Muscle layer of duodenum (tissue), 2 donors: ENCODE measurements around the gene FBN1.

Experiments
- H3K27ac ChIP-seq: one replicate; pipeline ENCODE4 v1.7.0; 2013; ENCODE audit warnings: mild to moderate bottlenecking, low read length
- H3K27me3 ChIP-seq: one replicate; pipeline ENCODE4 v1.7.0; 2013; ENCODE audit warnings: low read depth, mild to moderate bottlenecking, control low read depth, low read length
- H3K36me3 ChIP-seq, 2 donors: one replicate each; pipeline ENCODE4 v1.7.0; 2013; ENCODE audit warnings: low read length in 2 of 2, control low read depth in 1 of 2, mild to moderate bottlenecking in 1 of 2; ENCODE audit not compliant: insufficient read depth in 2 of 2, control insufficient read depth in 1 of 2
- H3K4me1 ChIP-seq, 2 donors: one replicate each; pipeline ENCODE4 v1.7.0; 2013; ENCODE audit warnings: low read length in 2 of 2, mild to moderate bottlenecking in 2 of 2, control low read depth in 1 of 2, moderate library complexity in 1 of 2; ENCODE audit not compliant: insufficient read depth in 2 of 2, control insufficient read depth in 1 of 2
- H3K4me3 ChIP-seq, 2 donors: one replicate each; pipeline ENCODE4 v1.7.0; 2013; ENCODE audit warnings: low read length in 2 of 2, low read depth in 1 of 2, mild to moderate bottlenecking in 1 of 2
- H3K9me3 ChIP-seq, 2 donors: one replicate each; pipeline ENCODE4 v1.7.0; 2013; ENCODE audit warnings: low read length in 2 of 2, control low read depth in 1 of 2, mild to moderate bottlenecking in 1 of 2; ENCODE audit not compliant: control insufficient read depth in 1 of 2
- donor health status: healthy.

The FBN1 gene

GRCh38 chr15:48617619-48618018 is 27.9 kb downstream of the FBN1 start:
- no peak overlapping the region for H3K27ac ChIP-seq
- no peaks in the 10 kb centered on the region for H3K9me3 ChIP-seq
- peaks cover 0 to 5% of the 10 kb centered on the region in 2 donors for H3K36me3 ChIP-seq
- no peaks in the 10 kb centered on the region for H3K27me3 ChIP-seq
- peaks cover 0 to 25% of the 10 kb centered on the region in 2 donors for H3K4me1 ChIP-seq
- H3K4me3 ChIP-seq, result no peak overlapping the region

DNA sequence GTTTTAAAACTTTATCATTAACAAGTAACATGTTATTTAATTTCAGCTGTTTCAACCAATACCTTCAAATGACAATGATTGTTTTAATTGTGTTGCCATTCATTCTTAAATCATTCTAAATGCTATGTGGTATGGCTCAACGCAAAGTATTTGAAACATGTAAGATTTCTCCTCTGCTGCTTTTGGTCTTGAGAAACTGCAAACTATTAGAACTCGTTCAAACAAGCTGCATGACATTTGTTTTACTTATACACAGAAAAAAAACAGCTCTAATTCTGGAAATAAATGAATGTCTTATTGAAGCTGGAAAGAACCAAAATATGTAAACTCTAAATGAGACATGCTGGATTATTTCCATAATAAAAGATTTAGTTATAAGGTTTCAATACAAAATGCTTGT is 29.3 kb downstream of the FBN1 start:
- H3K27ac ChIP-seq, result no peak overlapping the region
- H3K27me3 ChIP-seq, result no peaks in the 10 kb centered on the region
- no peak overlapping the region for H3K4me3 ChIP-seq
- H3K36me3 ChIP-seq, result peaks cover 0 to 5% of the 10 kb centered on the region in 2 donors
- no peaks in the 10 kb centered on the region for H3K9me3 ChIP-seq
- peaks cover 0 to 25% of the 10 kb centered on the region in 2 donors for H3K4me1 ChIP-seq

DNA sequence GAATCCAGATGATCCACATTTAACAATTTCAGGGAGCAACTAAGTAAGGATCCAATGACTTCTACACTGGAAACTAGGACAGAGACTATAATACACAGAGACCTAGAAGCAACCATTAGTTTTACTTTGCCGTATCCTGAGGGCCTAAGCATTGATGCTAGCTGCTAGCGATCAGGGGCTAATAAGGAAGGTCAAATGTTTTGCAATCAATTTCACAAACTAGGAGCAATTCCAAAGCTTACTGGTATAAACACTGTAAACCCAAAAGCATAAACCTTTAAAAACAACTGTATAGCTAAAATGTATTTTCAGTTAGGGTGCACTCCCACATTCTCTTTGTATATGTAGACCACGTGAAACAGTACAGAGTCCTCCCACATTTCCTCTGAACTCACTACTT is 31.5 kb downstream of the FBN1 start:
- Histone ChIP-seq H3K27ac (no peak overlapping the region), H3K27me3 (no peaks in the 10 kb centered on the region), H3K9me3 (no peaks in the 10 kb centered on the region), H3K36me3 (peaks cover 2 to 17% of the 10 kb centered on the region in 2 donors), H3K4me3 (no peak overlapping the region), H3K4me1 (peaks cover 0 to 26% of the 10 kb centered on the region in 2 donors)

DNA sequence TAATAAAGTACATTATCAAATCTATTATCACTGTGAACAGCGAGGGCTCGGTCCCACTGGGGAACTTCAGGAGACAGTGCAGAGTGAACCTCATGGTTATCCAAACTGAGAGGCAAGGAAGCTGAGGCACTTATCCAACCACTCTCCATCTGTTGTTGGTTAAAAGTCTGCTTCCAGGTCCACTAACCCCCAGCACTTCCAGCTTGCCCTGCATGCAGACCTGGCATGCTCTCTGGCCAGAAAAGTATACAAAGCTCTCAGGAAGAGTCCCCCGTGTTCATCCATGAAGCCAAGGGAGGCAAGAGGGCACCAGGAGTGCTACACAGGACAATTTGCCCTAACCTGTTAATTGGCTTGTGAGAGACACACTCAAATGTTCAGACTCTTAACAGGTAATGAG is 36.0 kb downstream of the FBN1 start:
- Histone ChIP-seq H3K27ac (no peak overlapping the region), H3K4me1 (peaks cover 0 to 9% of the 10 kb centered on the region in 2 donors), H3K4me3 (no peak overlapping the region), H3K9me3 (no peaks in the 10 kb centered on the region), H3K27me3 (no peaks in the 10 kb centered on the region), H3K36me3 (peaks cover 8 to 28% of the 10 kb centered on the region in 2 donors)

DNA sequence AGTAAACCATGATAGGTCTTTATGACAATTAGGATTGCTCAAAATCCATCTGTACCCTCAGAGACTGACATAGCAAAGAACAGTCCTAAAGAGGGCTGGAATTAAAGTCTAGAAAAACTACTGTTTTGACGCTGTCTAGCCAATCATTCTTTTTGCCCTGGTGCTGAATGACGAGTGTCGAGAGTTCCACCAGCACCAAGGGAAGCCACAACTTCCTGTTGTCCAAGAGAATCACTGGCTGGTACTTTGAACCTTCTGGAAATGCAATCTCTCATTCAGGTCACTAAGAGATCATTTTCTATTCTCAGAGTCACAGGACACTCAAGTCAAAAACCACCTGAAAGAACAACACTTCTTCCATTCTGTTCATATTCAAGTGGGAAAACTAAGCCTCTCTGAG is 37.7 kb downstream of the FBN1 start:
- Histone ChIP-seq H3K36me3 (peaks cover 8 to 25% of the 10 kb centered on the region in 2 donors), H3K4me3 (no peak overlapping the region), H3K4me1 (peaks cover 0 to 15% of the 10 kb centered on the region in 2 donors), H3K9me3 (no peaks in the 10 kb centered on the region), H3K27ac (no peak overlapping the region), H3K27me3 (no peaks in the 10 kb centered on the region)

DNA sequence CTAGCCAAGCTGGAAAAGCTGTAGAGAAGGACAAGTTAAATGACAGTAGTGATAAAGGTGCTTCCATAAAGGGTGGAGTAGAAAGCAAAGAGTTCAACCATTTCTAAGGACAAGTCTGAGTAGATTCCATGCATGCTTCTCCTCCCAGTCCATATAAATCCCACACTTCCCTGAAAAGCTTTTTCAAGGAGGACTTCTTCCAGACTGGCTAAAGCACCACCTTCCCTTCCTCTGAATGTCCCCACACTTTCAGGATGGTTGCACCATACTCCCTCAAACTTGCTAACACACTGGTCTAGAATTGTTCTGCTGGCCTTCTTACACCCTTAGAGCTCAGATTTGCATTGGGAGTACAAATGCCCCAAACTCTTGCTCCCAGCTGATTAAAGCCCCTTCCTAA is 40.9 kb downstream of the FBN1 start:
- no peak overlapping the region for H3K27ac ChIP-seq
- no peak overlapping the region for H3K4me3 ChIP-seq
- peaks cover 0 to 10% of the 10 kb centered on the region in 2 donors for H3K4me1 ChIP-seq
- H3K27me3 ChIP-seq, result no peaks in the 10 kb centered on the region
- no peaks in the 10 kb centered on the region for H3K9me3 ChIP-seq
- H3K36me3 ChIP-seq, result peaks cover 8 to 17% of the 10 kb centered on the region in 2 donors

DNA sequence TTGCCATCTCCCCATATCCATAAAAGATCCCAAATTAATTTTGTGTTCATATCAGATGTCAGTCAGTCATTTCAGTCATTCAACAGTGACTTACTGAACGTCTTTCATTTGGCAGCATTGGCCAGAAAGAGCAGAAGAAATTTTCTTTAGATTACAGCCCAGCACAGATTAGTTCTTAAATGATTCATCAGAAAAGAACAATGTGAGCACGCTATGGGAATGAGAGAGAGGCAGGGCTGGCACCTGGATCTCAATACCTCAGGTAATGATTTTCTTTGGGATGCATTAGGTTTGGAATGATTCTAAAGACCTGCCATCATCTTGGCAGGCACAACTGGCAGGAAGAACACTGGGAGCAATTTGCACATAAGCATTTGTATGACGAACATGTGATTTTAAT is 41.6 kb downstream of the FBN1 start:
- H3K27me3 ChIP-seq, result no peaks in the 10 kb centered on the region
- no peaks in the 10 kb centered on the region for H3K9me3 ChIP-seq
- H3K36me3 ChIP-seq, result peaks cover 5 to 13% of the 10 kb centered on the region in 2 donors
- H3K27ac ChIP-seq, result no peak overlapping the region
- peaks cover 0 to 10% of the 10 kb centered on the region in 2 donors for H3K4me1 ChIP-seq
- no peak overlapping the region for H3K4me3 ChIP-seq

GRCh38 chr15:48603123-48603500 is 42.4 kb downstream of the FBN1 start:
- H3K36me3 ChIP-seq, result peaks cover 0 to 9% of the 10 kb centered on the region in 2 donors
- H3K27ac ChIP-seq, result peak overlapping the region; percentile 24
- peaks cover 0 to 10% of the 10 kb centered on the region in 2 donors for H3K4me1 ChIP-seq
- no peaks in the 10 kb centered on the region for H3K9me3 ChIP-seq
- no peak overlapping the region for H3K4me3 ChIP-seq
- no peaks in the 10 kb centered on the region for H3K27me3 ChIP-seq

- peak overlapping the region; percentile 24 for H3K27ac ChIP-seq
- peaks cover 0 to 5% of the 10 kb centered on the region in 2 donors for H3K36me3 ChIP-seq
- H3K9me3 ChIP-seq, result no peaks in the 10 kb centered on the region
- H3K27me3 ChIP-seq, result no peaks in the 10 kb centered on the region
- peaks cover 0 to 10% of the 10 kb centered on the region in 2 donors for H3K4me1 ChIP-seq
- no peak overlapping the region for H3K4me3 ChIP-seq
Observed at GRCh38 chr15:48602358-48603122, 43.0 kb downstream of the FBN1 start.

DNA sequence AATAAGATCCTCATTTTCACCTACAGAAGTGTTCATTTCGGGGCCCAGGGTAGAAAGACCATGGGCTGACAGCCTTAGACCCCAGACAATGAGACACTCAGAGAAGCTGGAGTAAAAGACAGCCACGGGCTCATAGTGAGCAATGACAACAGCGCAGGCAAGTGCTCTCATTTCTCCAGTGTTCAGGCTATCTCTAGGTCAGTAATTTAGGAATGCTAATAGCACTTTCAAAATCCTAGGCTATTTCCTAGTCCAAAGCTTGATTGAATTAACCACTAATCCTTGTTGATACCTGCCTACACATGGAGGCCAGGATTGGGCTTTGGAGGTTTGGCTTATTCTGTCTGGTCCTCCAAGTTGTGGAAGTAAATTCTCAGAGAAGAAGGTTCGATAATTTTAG is 44.4 kb downstream of the FBN1 start:
- Histone ChIP-seq H3K4me3 (no peak overlapping the region), H3K36me3 (no peaks in the 10 kb centered on the region), H3K27ac (no peak overlapping the region), H3K4me1 (peaks cover 0 to 10% of the 10 kb centered on the region in 2 donors), H3K9me3 (no peaks in the 10 kb centered on the region), H3K27me3 (no peaks in the 10 kb centered on the region)

GRCh38 chr15:48596841-48597240 is 48.7 kb downstream of the FBN1 start:
- no peaks in the 10 kb centered on the region for H3K27me3 ChIP-seq
- no peaks in the 10 kb centered on the region for H3K9me3 ChIP-seq
- no peaks in the 10 kb centered on the region for H3K4me1 ChIP-seq
- H3K4me3 ChIP-seq, result no peak overlapping the region
- H3K27ac ChIP-seq, result no peak overlapping the region
- peaks cover 0 to 6% of the 10 kb centered on the region in 2 donors for H3K36me3 ChIP-seq

DNA sequence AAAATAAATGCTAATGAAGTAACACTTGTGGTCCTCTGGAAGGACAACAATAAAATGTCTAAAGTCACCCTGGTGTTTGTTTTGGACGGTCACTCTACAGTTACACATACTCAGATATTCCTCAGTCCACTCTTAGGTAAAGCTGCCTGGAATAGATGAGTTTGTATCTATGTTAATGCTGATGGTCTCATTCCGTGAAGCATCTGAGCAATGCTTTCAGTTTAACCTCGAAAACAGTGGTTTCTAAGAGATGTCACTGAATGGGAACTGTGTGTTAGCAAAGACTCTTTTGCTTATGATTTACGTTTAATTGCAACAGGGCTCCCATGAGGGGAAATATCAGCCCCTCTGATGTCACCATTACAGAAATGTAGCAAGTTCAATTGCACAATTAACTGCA is 49.1 kb downstream of the FBN1 start:
- H3K27me3 ChIP-seq, result no peaks in the 10 kb centered on the region
- no peaks in the 10 kb centered on the region for H3K9me3 ChIP-seq
- H3K27ac ChIP-seq, result no peak overlapping the region
- no peaks in the 10 kb centered on the region for H3K4me1 ChIP-seq
- peaks cover 0 to 11% of the 10 kb centered on the region in 2 donors for H3K36me3 ChIP-seq
- H3K4me3 ChIP-seq, result no peak overlapping the region
